IMR-90 (cell line): ENCODE data around the gene SNX1. TPM values are rescaled to one million over a fixed set of nuclear protein-coding genes. Genes with fewer than 3 reads are reported as not detected.

Experiments
- ATAC-seq: fragments of 200-7000 bp; cut with Tn5 transposase; 2 replicates; pipeline ENCODE4 v1.9.1; 2020; ENCODE audit warnings: low read depth, mild to moderate bottlenecking, moderate library complexity
- BruUV-seq: library from RNA; stranded (reverse); fragments of 400-500 nt; replicated peaks from 2 replicates; lab custom pipeline; 2021; lab: Mats Ljungman, UMichigan
- CTCF ChIA-PET: fragments of 300-600 bp; formaldehyde crosslinking; extraction: SDS; loops from one replicate; lab custom pipeline; 2021; ENCODE audit warnings: antibody characterized with exemption; lab: Yijun Ruan, JAX
- POLR2A ChIA-PET: fragments of 300-600 bp; sonication (Branson Sonifier 250); formaldehyde crosslinking; loops from one replicate; lab custom pipeline; 2022; ENCODE audit warnings: antibody characterized with exemption; ENCODE audit not compliant: unreplicated experiment; lab: Charles Lee
- DNase-seq: peaks from one replicate; pipeline ENCODE4 v3.0.0; 2013
- H2AFZ ChIP-seq: replicated peaks from 2 replicates; pipeline ENCODE3; 2013; ENCODE audit warnings: low read length, mild to moderate bottlenecking; ENCODE audit not compliant: poor library complexity
- H2AK5ac ChIP-seq: 2 replicates; pipeline ENCODE4 v1.6.1; 2013; ENCODE audit warnings: low read depth, low read length, inconsistent platforms
- H2AK9ac ChIP-seq: replicated peaks from 2 replicates; pipeline ENCODE3; 2013; ENCODE audit warnings: mild to moderate bottlenecking, low read depth, low read length, moderate library complexity; ENCODE audit not compliant: poor library complexity
- H2BK120ac ChIP-seq: 2 replicates; pipeline ENCODE4 v1.6.1; 2013; ENCODE audit warnings: low read depth, low read length, inconsistent platforms
- H2BK15ac ChIP-seq: 3 replicates; pipeline ENCODE4 v1.6.1; 2013; ENCODE audit warnings: low read depth, low read length, inconsistent platforms
- H2BK20ac ChIP-seq: 2 replicates; pipeline ENCODE4 v1.6.1; 2013; ENCODE audit warnings: low read depth, mild to moderate bottlenecking, inconsistent platforms, low read length, moderate library complexity
- H2BK5ac ChIP-seq: 2 replicates; pipeline ENCODE4 v1.6.1; 2013; ENCODE audit warnings: mild to moderate bottlenecking, low read depth, low read length, inconsistent platforms; ENCODE audit not compliant: poor library complexity, severe bottlenecking
- H3K14ac ChIP-seq: replicated peaks from 2 replicates; pipeline ENCODE4 v1.6.1; 2013; ENCODE audit warnings: low read depth, low read length, inconsistent platforms
- H3K18ac ChIP-seq: 2 replicates; pipeline ENCODE4 v1.6.1; 2013; ENCODE audit warnings: low read depth, low read length, control low read depth
- H3K23ac ChIP-seq: 2 replicates; pipeline ENCODE4 v1.6.1; 2013; ENCODE audit warnings: low read depth, low read length, inconsistent platforms
- H3K27ac ChIP-seq: 2 replicates; pipeline ENCODE4 v1.5.1; 2013; ENCODE audit warnings: mild to moderate bottlenecking, control low read depth, low read length; ENCODE audit not compliant: insufficient read depth
- H3K27me3 ChIP-seq: 2 replicates; pipeline ENCODE4 v1.6.1; 2013; ENCODE audit warnings: low read length; ENCODE audit not compliant: control insufficient read depth, insufficient read depth
- H3K36me3 ChIP-seq: 2 replicates; pipeline ENCODE4 v1.6.1; 2013; ENCODE audit warnings: low read length, mixed read lengths; ENCODE audit not compliant: control insufficient read depth, insufficient read depth
- H3K4ac ChIP-seq: 2 replicates; pipeline ENCODE4 v1.6.1; 2013; ENCODE audit warnings: low read depth, low read length, inconsistent platforms
- H3K4me1 ChIP-seq: 2 replicates; pipeline ENCODE4 v1.6.1; 2013; ENCODE audit warnings: low read length, mixed read lengths; ENCODE audit not compliant: control insufficient read depth, insufficient read depth
- H3K4me2 ChIP-seq: 2 replicates; pipeline ENCODE4 v1.6.1; 2013; ENCODE audit warnings: low read depth, mild to moderate bottlenecking, control low read depth, low read length, moderate library complexity
- H3K4me3 ChIP-seq: 2 replicates; pipeline ENCODE4 v1.5.1; 2013; ENCODE audit warnings: low read depth, mild to moderate bottlenecking, control low read depth, low read length, moderate library complexity; ENCODE audit not compliant: insufficient read depth
- H3K56ac ChIP-seq: 2 replicates; pipeline ENCODE4 v1.6.1; 2013; ENCODE audit warnings: low read length, inconsistent platforms; ENCODE audit not compliant: insufficient read depth; ENCODE audit errors: extremely low read depth
- H3K79me1 ChIP-seq, 2 experiments: 2 replicates each; pipeline ENCODE4 v1.6.1; 2013; ENCODE audit warnings: low read length in 2 of 2, inconsistent platforms in 1 of 2, low read depth in 1 of 2
- H3K9ac ChIP-seq: 2 replicates; pipeline ENCODE4 v1.6.1; 2013; ENCODE audit warnings: low read depth, low read length, control low read depth
- H3K9me1 ChIP-seq: 2 replicates; pipeline ENCODE4 v1.6.1; 2013; ENCODE audit warnings: low read length, inconsistent platforms; ENCODE audit not compliant: insufficient read depth
- H3K9me3 ChIP-seq: 2 replicates; pipeline ENCODE4 v1.6.1; 2013; ENCODE audit warnings: low read length; ENCODE audit not compliant: control insufficient read depth, insufficient read depth
- H4K20me1 ChIP-seq: 2 replicates; pipeline ENCODE4 v1.6.1; 2013; ENCODE audit warnings: low read length, inconsistent platforms; ENCODE audit not compliant: insufficient read depth
- H4K5ac ChIP-seq: 2 replicates; pipeline ENCODE4 v1.6.1; 2013; ENCODE audit warnings: mild to moderate bottlenecking, low read depth, low read length, control low read depth
- H4K8ac ChIP-seq, 2 experiments: 2 replicates each; pipeline ENCODE4 v1.6.1; 2013; ENCODE audit warnings: low read depth in 2 of 2, low read length in 2 of 2, control low read depth in 1 of 2, inconsistent platforms in 1 of 2
- H4K91ac ChIP-seq: 2 replicates; pipeline ENCODE4 v1.6.1; 2013; ENCODE audit warnings: low read depth, low read length, inconsistent platforms; ENCODE audit not compliant: insufficient read depth
- BHLHE40 ChIP-seq: fragments of 150-350 bp; IDR thresholded peaks from 2 replicates; pipeline ENCODE4 v1.6.1; 2016; ENCODE audit warnings: mild to moderate bottlenecking, low read depth, low read length
- CEBPB ChIP-seq: IDR thresholded peaks from 2 replicates; pipeline ENCODE4 v1.6.1; 2012; ENCODE audit warnings: low read depth, low read length, improper control_type of control experiment
- RFX5 ChIP-seq: IDR thresholded peaks from 2 replicates; pipeline ENCODE4 v1.8.0; 2012; ENCODE audit warnings: low read depth, mild to moderate bottlenecking, low read length, moderate library complexity
- WGBS, 2 experiments: methylation state at CpG; one replicate each; pipeline versions ENCODE4 v1.1.5 to v1.1.7; 2013; ENCODE audit warnings: missing lambda C conversion rate in 2 of 2; ENCODE audit not compliant: insufficient read length in 1 of 2; ENCODE audit errors: extremely low coverage in 2 of 2; 5-methylcytosine and 5-hydroxymethylcytosine counted together
- dilution Hi-C: fragments of 300-500 bp; cut with HindIII; formaldehyde crosslinking; loops from one replicate; pipeline ENCODE4 v1.14.3; 2018; ENCODE audit warnings: low sequenced_read_pairs; ENCODE audit not compliant: unreplicated experiment
- in situ Hi-C: fragments of 300-500 bp; cut with MboI; formaldehyde crosslinking; loops from 3 replicates; pipeline ENCODE4 v1.14.3; 2019; ENCODE audit warnings: low sequenced_read_pairs, inconsistent platforms, mixed read lengths
- intact Hi-C: fragments of 100-400 bp; cut with micrococcal nuclease; formaldehyde crosslinking; loops from 2 replicates; pipeline ENCODE4 v1.10.0; 2022
- polyA plus RNA-seq, 3 experiments: library from polyadenylated mRNA; depleted of rRNA; stranded (reverse); fragments of >200 nt; gene quantifications; 2 replicates each; pipeline ENCODE4 v1.2.3, GENCODE V29; 2012; ENCODE audit warnings: low replicate concordance in 1 of 3
- total RNA-seq: library from RNA; depleted of rRNA; stranded (reverse); fragments of >200 nt; gene quantifications from 2 replicates; pipeline ENCODE4 v1.2.3, GENCODE V29; 2012

SNX1 gene
- total and polyA plus RNA-seq, 2 of the 4 experiments (the other 2 are of a cell fraction): 35.3 to 72.3 TPM

- no peak overlapping the region for H2BK5ac ChIP-seq
- no peak overlapping the region for H3K4me2 ChIP-seq
- POLR2A ChIA-PET: no interaction called here
- H3K14ac ChIP-seq: no peak overlapping the region
- H2BK20ac ChIP-seq: no peak overlapping the region
- H3K79me1 ChIP-seq: no peaks in the 10 kb centered on the region
- H3K56ac ChIP-seq: no peak overlapping the region
- H2AK5ac ChIP-seq: no peak overlapping the region
- CTCF ChIA-PET: no interaction called here
- no peaks in the 10 kb centered on the region; the same call in 1 of the 2 replicates for H3K27me3 ChIP-seq
- peaks cover 6% of the 10 kb centered on the region; the same call in 1 of the 2 replicates for H3K9me1 ChIP-seq
- no peak overlapping the region for H2BK120ac ChIP-seq
- BruUV-seq: no TSS peak
- no peak overlapping the region for H4K5ac ChIP-seq
- no peak for ATAC-seq
- H3K23ac ChIP-seq: no peak overlapping the region
- no peak overlapping the region for H3K27ac ChIP-seq
- H3K9ac ChIP-seq: no peak overlapping the region
- no peak overlapping the region for H3K18ac ChIP-seq
- intact Hi-C loops: loop anchor here (5.0 kb wide), 1 partner anchor 34 kb away; no protein-coding TSS in a partner anchor
- no CpG with 5 or more reads among the region's 3 CpGs for WGBS, 2 experiments
- H3K4me3 ChIP-seq: no peak overlapping the region
- no peak overlapping the region for H2BK15ac ChIP-seq
- H2AK9ac ChIP-seq: no peak overlapping the region
- no peak overlapping the region for H4K8ac ChIP-seq
- in situ Hi-C loops: no loop called here
- H4K91ac ChIP-seq: no peak overlapping the region
- no peaks in the 10 kb centered on the region for H3K9me3 ChIP-seq
- dilution Hi-C loops: no loop called here
- no peak for DNase-seq
- TF ChIP-seq BHLHE40: no peak
- no peak for TF ChIP-seq RFX5
- TF ChIP-seq CEBPB: peak; percentile 68
- H3K4me1 ChIP-seq: no peaks in the 10 kb centered on the region; the same call in 1 of the 2 replicates
- H3K4ac ChIP-seq: no peak overlapping the region
- H2AFZ ChIP-seq: no peak overlapping the region
- H3K36me3 ChIP-seq: peaks cover 13% of the 10 kb centered on the region
- H4K20me1 ChIP-seq: no peaks in the 10 kb centered on the region
Observed at GRCh38 chr15:64146520-64146884, 50.7 kb downstream of the SNX1 start.
